ENCODE results near the gene SYNGR1. TPM values are rescaled to one million over a fixed set of nuclear protein-coding genes. Genes with fewer than 3 reads are reported as not detected.
"Not testable (repeated sequence)": the region's sequence is repeated elsewhere in the genome, so short reads cannot be mapped to it uniquely, and the experiment has no call there.

Gene SYNGR1
- total RNA-seq, 1 experiment from 2014 or later, result 47.7 TPM

DNA sequence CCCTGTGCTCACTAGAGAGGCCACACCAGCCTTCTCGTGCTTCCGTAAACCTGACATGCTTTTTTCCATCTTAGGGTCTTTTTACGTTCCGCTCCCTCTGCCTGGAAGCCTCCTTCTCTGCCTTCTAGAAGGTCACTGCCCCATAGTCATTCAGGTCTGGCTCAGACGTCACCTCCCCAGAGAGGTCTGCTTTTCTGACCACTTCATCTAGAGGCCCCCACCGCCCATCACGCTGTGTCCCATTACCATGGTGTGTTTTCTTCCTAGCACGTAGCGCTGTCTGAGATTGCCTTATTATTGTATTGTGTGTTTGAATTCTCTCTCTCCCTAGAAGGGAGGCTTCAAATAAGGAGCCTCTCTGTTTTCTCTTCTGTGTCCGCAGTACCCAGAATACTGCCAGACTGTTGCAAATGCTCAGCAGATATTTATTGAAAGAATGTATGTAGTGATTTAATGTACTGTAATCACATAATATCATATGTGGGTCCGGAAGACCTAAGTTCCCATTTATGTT lies 59.8 kb downstream of the SYNGR1 start:
- H3K4me2 ChIP-seq (ENCODE audit: low read depth, low read length, poor library complexity, severe bottlenecking), result no peak overlapping the region
- H4K20me1 ChIP-seq (ENCODE audit: insufficient read depth, low read depth, low read length), result no peaks in the 10 kb centered on the region
- no peak overlapping the region for H3K4me3 ChIP-seq (ENCODE audit: low read length)
- peaks cover 71% of the 10 kb centered on the region for H3K79me2 ChIP-seq (ENCODE audit: low read length)
- no peaks in the 10 kb centered on the region for H3K9me3 ChIP-seq (ENCODE audit: low read length)
- no peaks in the 10 kb centered on the region for H3K27me3 ChIP-seq (ENCODE audit: low read length)
- H3K9ac ChIP-seq (ENCODE audit: low read length), result no peak overlapping the region
- H2AFZ ChIP-seq (ENCODE audit: low read length), result no peak overlapping the region
- H3K9me2 ChIP-seq (replicated peaks; ENCODE audit: insufficient read depth, low read length), result no peaks in the 10 kb centered on the region
- no peaks in the 10 kb centered on the region for H3K36me3 ChIP-seq (ENCODE audit: insufficient read depth, low read length)
- no peak overlapping the region for H3K27ac ChIP-seq (ENCODE audit: low read length)
- DNase-seq, result no peak
- H3K4me1 ChIP-seq (ENCODE audit: low read length), result peaks cover 22% of the 10 kb centered on the region

DNA sequence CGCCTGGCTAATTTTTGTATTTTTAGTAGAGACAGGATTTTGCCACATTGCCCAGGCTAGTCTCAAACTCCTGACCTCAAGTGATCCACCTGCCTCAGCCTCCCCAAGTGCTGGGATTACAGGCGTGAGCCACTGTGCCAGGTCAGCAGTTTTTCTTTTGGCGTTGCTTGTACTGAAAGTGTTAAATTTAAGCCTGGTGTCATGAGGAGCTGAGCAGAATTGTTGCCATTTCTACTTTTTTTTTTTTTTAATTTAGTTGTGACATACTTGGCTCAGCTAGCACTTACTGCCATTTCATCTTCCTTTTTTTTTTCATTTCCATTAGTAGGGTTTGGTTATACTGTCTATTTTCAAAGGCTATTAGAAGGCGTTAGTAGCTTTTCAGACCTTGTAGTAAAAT lies 60.5 kb downstream of the SYNGR1 start:
- Histone ChIP-seq H3K9me2 (replicated peaks; ENCODE audit: insufficient read depth, low read length) (no peaks in the 10 kb centered on the region), H3K79me2 (ENCODE audit: low read length) (peaks cover 65% of the 10 kb centered on the region), H2AFZ (ENCODE audit: low read length) (no peak overlapping the region), H3K4me3 (ENCODE audit: low read length) (no peak overlapping the region), H4K20me1 (ENCODE audit: insufficient read depth, low read depth, low read length) (no peaks in the 10 kb centered on the region), H3K4me2 (ENCODE audit: low read depth, low read length, poor library complexity, severe bottlenecking) (no peak overlapping the region), H3K9me3 (ENCODE audit: low read length) (no peaks in the 10 kb centered on the region), H3K4me1 (ENCODE audit: low read length) (peaks cover 22% of the 10 kb centered on the region), H3K27me3 (ENCODE audit: low read length) (no peaks in the 10 kb centered on the region), H3K27ac (ENCODE audit: low read length) (no peak overlapping the region), H3K36me3 (ENCODE audit: insufficient read depth, low read length) (no peaks in the 10 kb centered on the region), H3K9ac (ENCODE audit: low read length) (no peak overlapping the region)
- no peak for DNase-seq

DNA sequence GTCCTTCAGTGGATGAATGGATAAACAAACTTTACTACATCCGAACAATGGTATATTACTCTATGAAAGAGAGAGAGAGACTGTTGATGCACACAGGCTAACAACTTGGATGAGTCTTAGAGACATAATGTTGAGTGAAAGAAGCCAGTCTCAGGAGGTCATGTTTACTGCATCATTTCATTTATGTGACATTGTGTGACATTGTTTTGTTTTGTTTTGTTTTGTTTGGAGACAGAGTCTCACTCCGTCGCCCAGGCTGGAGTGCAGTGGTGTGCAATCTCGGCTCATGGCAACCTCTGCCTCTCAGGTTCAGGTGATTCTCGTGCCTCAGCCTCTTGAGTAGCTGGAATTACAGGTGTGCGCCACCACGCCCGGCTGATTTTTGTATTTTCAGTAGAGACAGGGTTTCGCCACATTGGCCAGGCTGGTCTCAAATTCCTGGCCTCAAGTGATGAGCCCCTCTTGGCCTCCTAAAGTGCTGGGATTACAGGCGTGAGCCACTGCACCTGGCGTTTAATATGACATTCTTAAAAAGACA lies 62.1 kb downstream of the SYNGR1 start:
- H3K36me3 ChIP-seq (ENCODE audit: insufficient read depth, low read length); H3K4me2 ChIP-seq (ENCODE audit: low read depth, low read length, poor library complexity, severe bottlenecking); H3K27me3 ChIP-seq (ENCODE audit: low read length); H3K4me3 ChIP-seq (ENCODE audit: low read length); H3K9ac ChIP-seq (ENCODE audit: low read length); H2AFZ ChIP-seq (ENCODE audit: low read length); H4K20me1 ChIP-seq (ENCODE audit: insufficient read depth, low read depth, low read length); DNase-seq; H3K9me2 ChIP-seq (replicated peaks; ENCODE audit: insufficient read depth, low read length); H3K27ac ChIP-seq (ENCODE audit: low read length); H3K9me3 ChIP-seq (ENCODE audit: low read length): not testable (repeated sequence)
- Histone ChIP-seq H3K4me1 (ENCODE audit: low read length) (peaks cover 20% of the 10 kb centered on the region), H3K79me2 (ENCODE audit: low read length) (peaks cover 55% of the 10 kb centered on the region)

DNA sequence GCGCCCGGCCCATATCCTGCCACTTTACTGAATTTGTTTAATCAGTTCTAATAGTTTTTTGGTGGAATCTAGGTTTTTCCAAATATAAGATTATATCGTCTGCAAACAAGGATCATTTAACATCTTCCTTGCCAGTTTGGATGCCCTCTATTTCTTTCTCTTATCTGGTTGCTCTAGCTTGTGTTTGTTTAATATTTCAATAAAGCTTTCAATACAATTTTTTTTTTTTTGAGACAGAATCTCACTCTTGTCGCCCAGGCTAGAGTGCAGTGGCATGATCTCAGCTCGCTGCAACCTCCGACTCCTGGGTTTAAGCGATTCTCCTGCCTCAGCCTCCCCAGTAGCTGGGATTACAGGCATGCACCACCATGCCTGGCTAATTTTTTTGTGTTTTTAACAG lies 63.4 kb downstream of the SYNGR1 start:
- H3K36me3 ChIP-seq (ENCODE audit: insufficient read depth, low read length); DNase-seq; H3K9me2 ChIP-seq (replicated peaks; ENCODE audit: insufficient read depth, low read length); H3K4me3 ChIP-seq (ENCODE audit: low read length); H4K20me1 ChIP-seq (ENCODE audit: insufficient read depth, low read depth, low read length); H3K9ac ChIP-seq (ENCODE audit: low read length); H3K27me3 ChIP-seq (ENCODE audit: low read length); H2AFZ ChIP-seq (ENCODE audit: low read length); H3K9me3 ChIP-seq (ENCODE audit: low read length); H3K27ac ChIP-seq (ENCODE audit: low read length); H3K4me2 ChIP-seq (ENCODE audit: low read depth, low read length, poor library complexity, severe bottlenecking): not testable (repeated sequence)
- peaks cover 43% of the 10 kb centered on the region for H3K79me2 ChIP-seq (ENCODE audit: low read length)
- H3K4me1 ChIP-seq (ENCODE audit: low read length), result peaks cover 21% of the 10 kb centered on the region

DNA sequence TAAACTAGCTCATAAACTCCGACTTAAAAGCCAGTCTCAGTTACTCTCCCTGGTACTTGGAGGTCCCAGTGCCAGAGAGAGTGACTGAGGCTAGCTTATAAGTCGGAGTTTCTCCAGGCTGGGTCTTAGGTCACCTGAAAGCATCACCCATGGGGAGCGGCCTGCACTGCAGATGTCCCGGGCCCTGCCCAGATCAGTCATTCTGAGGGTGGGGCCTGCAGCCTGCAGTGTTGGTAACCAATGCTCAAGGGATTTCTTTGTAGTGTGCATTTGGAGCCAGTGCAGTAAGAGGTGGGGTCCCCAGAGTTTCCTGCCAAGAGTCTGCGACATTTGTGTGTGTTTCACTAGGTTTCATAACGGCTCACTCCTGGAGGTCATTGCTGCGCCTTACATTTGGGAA lies 64.6 kb downstream of the SYNGR1 start:
- no peak overlapping the region for H3K27ac ChIP-seq (ENCODE audit: low read length)
- H3K9me2 ChIP-seq (replicated peaks; ENCODE audit: insufficient read depth, low read length), result no peaks in the 10 kb centered on the region
- H3K79me2 ChIP-seq (ENCODE audit: low read length), result peaks cover 34% of the 10 kb centered on the region
- peaks cover 25% of the 10 kb centered on the region for H3K4me1 ChIP-seq (ENCODE audit: low read length)
- H3K9ac ChIP-seq (ENCODE audit: low read length), result no peak overlapping the region
- H3K9me3 ChIP-seq (ENCODE audit: low read length), result no peaks in the 10 kb centered on the region
- no peak for DNase-seq
- H2AFZ ChIP-seq (ENCODE audit: low read length), result no peak overlapping the region
- H3K4me2 ChIP-seq (ENCODE audit: low read depth, low read length, poor library complexity, severe bottlenecking), result no peak overlapping the region
- no peaks in the 10 kb centered on the region for H3K27me3 ChIP-seq (ENCODE audit: low read length)
- no peaks in the 10 kb centered on the region for H3K36me3 ChIP-seq (ENCODE audit: insufficient read depth, low read length)
- no peak overlapping the region for H3K4me3 ChIP-seq (ENCODE audit: low read length)
- H4K20me1 ChIP-seq (ENCODE audit: insufficient read depth, low read depth, low read length), result no peaks in the 10 kb centered on the region

DNA sequence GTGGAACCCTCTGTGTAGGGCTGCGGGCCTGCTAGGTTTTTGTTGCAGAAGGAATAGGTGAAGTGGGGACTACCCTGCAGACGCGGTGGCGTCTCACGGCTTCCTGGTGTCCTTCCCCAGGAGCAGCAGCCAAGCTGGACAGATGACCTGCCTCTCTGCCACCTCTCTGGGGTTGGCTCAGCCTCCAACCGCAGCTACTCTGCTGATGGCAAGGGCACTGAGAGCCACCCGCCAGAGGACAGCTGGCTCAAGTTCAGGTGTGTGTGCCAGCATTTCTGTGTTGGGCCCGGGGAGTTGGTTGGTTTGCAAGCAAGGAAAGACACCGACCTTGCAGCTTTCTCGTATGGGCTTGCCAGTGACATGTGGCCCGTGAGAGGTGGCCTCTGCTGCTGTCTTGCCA lies 65.1 kb downstream of the SYNGR1 start:
- Histone ChIP-seq H3K9ac (ENCODE audit: low read length) (no peak overlapping the region), H2AFZ (ENCODE audit: low read length) (no peak overlapping the region), H4K20me1 (ENCODE audit: insufficient read depth, low read depth, low read length) (no peaks in the 10 kb centered on the region), H3K9me3 (ENCODE audit: low read length) (no peaks in the 10 kb centered on the region), H3K36me3 (ENCODE audit: insufficient read depth, low read length) (no peaks in the 10 kb centered on the region), H3K27me3 (ENCODE audit: low read length) (no peaks in the 10 kb centered on the region), H3K79me2 (ENCODE audit: low read length) (peaks cover 28% of the 10 kb centered on the region), H3K4me2 (ENCODE audit: low read depth, low read length, poor library complexity, severe bottlenecking) (no peak overlapping the region), H3K27ac (ENCODE audit: low read length) (no peak overlapping the region), H3K4me3 (ENCODE audit: low read length) (no peak overlapping the region), H3K9me2 (replicated peaks; ENCODE audit: insufficient read depth, low read length) (no peaks in the 10 kb centered on the region), H3K4me1 (ENCODE audit: low read length) (peaks cover 25% of the 10 kb centered on the region)
- no peak for DNase-seq

DNA sequence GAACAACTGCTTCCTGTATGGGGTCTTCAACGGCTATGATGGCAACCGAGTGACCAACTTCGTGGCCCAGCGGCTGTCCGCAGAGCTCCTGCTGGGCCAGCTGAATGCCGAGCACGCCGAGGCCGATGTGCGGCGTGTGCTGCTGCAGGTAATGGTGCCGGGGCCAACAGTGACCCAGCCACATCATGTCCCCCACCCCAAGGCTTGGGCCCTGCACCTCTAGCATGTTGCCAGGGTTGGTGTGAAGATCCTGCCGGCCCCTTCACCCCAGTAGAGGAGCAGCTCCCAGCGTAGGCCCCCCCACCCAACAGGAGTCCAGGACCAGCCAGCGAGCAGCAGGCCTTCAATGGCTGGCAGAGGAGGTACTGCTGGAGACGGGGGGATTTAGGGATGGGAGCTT lies 65.7 kb downstream of the SYNGR1 start:
- Histone ChIP-seq H3K4me2 (ENCODE audit: low read depth, low read length, poor library complexity, severe bottlenecking) (no peak overlapping the region), H2AFZ (ENCODE audit: low read length) (no peak overlapping the region), H3K27me3 (ENCODE audit: low read length) (no peaks in the 10 kb centered on the region), H3K9ac (ENCODE audit: low read length) (no peak overlapping the region), H3K4me1 (ENCODE audit: low read length) (peaks cover 25% of the 10 kb centered on the region), H4K20me1 (ENCODE audit: insufficient read depth, low read depth, low read length) (no peaks in the 10 kb centered on the region), H3K9me3 (ENCODE audit: low read length) (no peaks in the 10 kb centered on the region), H3K27ac (ENCODE audit: low read length) (no peak overlapping the region), H3K79me2 (ENCODE audit: low read length) (peaks cover 24% of the 10 kb centered on the region), H3K9me2 (replicated peaks; ENCODE audit: insufficient read depth, low read length) (no peaks in the 10 kb centered on the region), H3K36me3 (ENCODE audit: insufficient read depth, low read length) (no peaks in the 10 kb centered on the region), H3K4me3 (ENCODE audit: low read length) (no peak overlapping the region)
- no peak for DNase-seq

DNA sequence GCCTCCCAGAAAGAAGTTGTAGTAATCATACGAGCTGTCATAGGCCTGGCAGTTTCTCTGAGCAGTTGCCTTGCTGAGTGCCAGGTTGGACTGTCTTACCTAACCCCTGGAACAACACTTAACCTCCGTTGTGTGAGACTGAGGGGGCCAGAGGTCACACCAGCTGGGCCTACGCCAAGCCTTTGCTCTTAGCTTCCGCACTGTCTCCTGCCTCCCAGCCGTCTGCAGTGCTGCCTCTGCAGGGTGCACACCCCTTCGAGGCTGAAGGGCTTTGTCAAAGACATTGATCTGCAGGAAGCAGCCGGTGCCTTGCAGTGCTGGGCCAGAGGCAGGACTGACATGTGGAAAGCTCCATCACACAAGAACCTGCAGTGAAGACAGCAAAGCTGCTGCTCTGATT lies 66.5 kb downstream of the SYNGR1 start:
- H3K9me2 ChIP-seq (replicated peaks; ENCODE audit: insufficient read depth, low read length), result no peaks in the 10 kb centered on the region
- no peak overlapping the region for H3K27ac ChIP-seq (ENCODE audit: low read length)
- no peaks in the 10 kb centered on the region for H4K20me1 ChIP-seq (ENCODE audit: insufficient read depth, low read depth, low read length)
- H3K9ac ChIP-seq (ENCODE audit: low read length), result no peak overlapping the region
- H3K4me3 ChIP-seq (ENCODE audit: low read length), result no peak overlapping the region
- DNase-seq, result no peak
- peaks cover 21% of the 10 kb centered on the region for H3K4me1 ChIP-seq (ENCODE audit: low read length)
- H3K79me2 ChIP-seq (ENCODE audit: low read length), result peaks cover 16% of the 10 kb centered on the region
- H3K9me3 ChIP-seq (ENCODE audit: low read length), result no peaks in the 10 kb centered on the region
- no peaks in the 10 kb centered on the region for H3K27me3 ChIP-seq (ENCODE audit: low read length)
- H3K36me3 ChIP-seq (ENCODE audit: insufficient read depth, low read length), result no peaks in the 10 kb centered on the region
- H3K4me2 ChIP-seq (ENCODE audit: low read depth, low read length, poor library complexity, severe bottlenecking), result no peak overlapping the region
- H2AFZ ChIP-seq (ENCODE audit: low read length), result no peak overlapping the region

DNA sequence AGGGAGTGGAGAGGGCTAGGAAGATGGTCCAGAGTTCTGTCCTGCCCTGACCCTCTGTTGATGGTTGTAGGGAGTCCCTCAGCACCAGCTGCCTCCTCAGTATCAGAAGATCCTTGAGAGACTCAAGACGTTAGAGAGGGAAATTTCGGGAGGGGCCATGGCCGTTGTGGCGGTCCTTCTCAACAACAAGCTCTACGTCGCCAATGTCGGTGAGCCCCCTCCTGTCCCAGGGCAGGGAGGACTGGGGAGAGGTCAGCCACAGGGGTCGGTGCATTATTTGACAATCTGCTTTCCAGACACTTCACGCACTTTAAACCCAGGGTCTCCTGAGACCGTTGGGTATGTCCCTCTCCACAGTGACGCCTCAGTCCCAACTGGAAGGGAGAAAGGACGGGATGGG lies 67.8 kb downstream of the SYNGR1 start:
- Histone ChIP-seq H2AFZ (ENCODE audit: low read length) (no peak overlapping the region), H3K36me3 (ENCODE audit: insufficient read depth, low read length) (peaks cover 5% of the 10 kb centered on the region; the same call in 1 of the 2 replicates), H3K9ac (ENCODE audit: low read length) (no peak overlapping the region)

More for the DNA sequence above, 67.8 kb downstream of the SYNGR1 start:
- Histone ChIP-seq H3K9me3 (ENCODE audit: low read length) (no peaks in the 10 kb centered on the region), H3K27me3 (ENCODE audit: low read length) (no peaks in the 10 kb centered on the region), H3K9me2 (replicated peaks; ENCODE audit: insufficient read depth, low read length) (no peaks in the 10 kb centered on the region), H3K4me3 (ENCODE audit: low read length) (no peak overlapping the region), H4K20me1 (ENCODE audit: insufficient read depth, low read depth, low read length) (no peaks in the 10 kb centered on the region), H3K4me2 (ENCODE audit: low read depth, low read length, poor library complexity, severe bottlenecking) (no peak overlapping the region), H3K4me1 (ENCODE audit: low read length) (peaks cover 10% of the 10 kb centered on the region), H3K27ac (ENCODE audit: low read length) (no peak overlapping the region), H3K79me2 (ENCODE audit: low read length) (peaks cover 9% of the 10 kb centered on the region)
- no peak for DNase-seq
